HG02884 (cell line): ENCODE measurements around the gene NUMBL.

Source experiments
- ATAC-seq: cut with Tn5 transposase; IDR thresholded peaks from one replicate; pipeline ENCODE4 v1.9.1; 2021; ENCODE audit warnings: mild to moderate bottlenecking, moderate library complexity; ENCODE audit not compliant: unreplicated experiment

NUMBL gene

GRCh38 chr19:40716482-40717324 is 26.3 kb upstream of the NUMBL start, which contains the start of the genes COQ8B and ITPKC:
Gene COQ8B, minus strand, starts transcription at chr19:40716886. Its CDS starts 2,254 bp downstream, at chr19:40714632.
Gene ITPKC, plus strand, starts transcription at chr19:40717112. Its CDS starts 24 bp downstream, at chr19:40717136.
- peak; percentile 70 for ATAC-seq

GRCh38 chr19:40716031-40716481 is 25.6 kb upstream of the NUMBL start:
- no peak for ATAC-seq

- peak; percentile 33 for ATAC-seq
These were observed 24.2 kb upstream of the NUMBL start for GRCh38 chr19:40714441-40715299.

GRCh38 chr19:40713939-40714338 is 23.5 kb upstream of the NUMBL start:
- ATAC-seq, result no peak

- ATAC-seq, result no peak
These were observed 19.4 kb upstream of the NUMBL start for GRCh38 chr19:40709817-40710216.

- no peak for ATAC-seq
These were observed 17.2 kb upstream of the NUMBL start for GRCh38 chr19:40707615-40708014.

- no peak for ATAC-seq
These were observed 15.6 kb upstream of the NUMBL start for GRCh38 chr19:40705950-40706619.

- no peak for ATAC-seq
These were observed 14.9 kb upstream of the NUMBL start for GRCh38 chr19:40705362-40705651.

- ATAC-seq, result no peak
These were observed 14.3 kb upstream of the NUMBL start for GRCh38 chr19:40704491-40705361.

GRCh38 chr19:40703029-40703755 is 12.7 kb upstream of the NUMBL start:
- ATAC-seq, result no peak

GRCh38 chr19:40702337-40703012 is 12.0 kb upstream of the NUMBL start:
- no peak for ATAC-seq

- no peak for ATAC-seq
These were observed 11.3 kb upstream of the NUMBL start for GRCh38 chr19:40701758-40702157.

- ATAC-seq, result no peak
These were observed 9.6 kb upstream of the NUMBL start for GRCh38 chr19:40700083-40700482.

GRCh38 chr19:40697007-40697406 is 6.6 kb upstream of the NUMBL start:
- ATAC-seq, result no peak

GRCh38 chr19:40695881-40696280 is 5.4 kb upstream of the NUMBL start:
- ATAC-seq, result no peak

GRCh38 chr19:40693896-40694295 is 3.4 kb upstream of the NUMBL start:
- ATAC-seq, result no peak

- no peak for ATAC-seq
These were observed 2.8 kb upstream of the NUMBL start for GRCh38 chr19:40693150-40693788.

GRCh38 chr19:40692212-40692551 is 1.7 kb upstream of the NUMBL start:
- ATAC-seq, result no peak
